Endodermal cell (in vitro differentiated cells): ENCODE data around the gene MACROD2. TPM values are rescaled to one million over a fixed set of nuclear protein-coding genes. Genes with fewer than 3 reads are reported as not detected.

Source experiments
- DNase-seq: peaks from one replicate; pipeline ENCODE4 v3.0.0-alpha.2; 2017
- H3K27ac ChIP-seq: 2 replicates; pipeline ENCODE4 v1.5.1; 2013; ENCODE audit warnings: mild to moderate bottlenecking, low read depth, low read length, moderate library complexity
- H3K27me3 ChIP-seq: 2 replicates; pipeline ENCODE4 v1.6.1; 2013; ENCODE audit warnings: mild to moderate bottlenecking, low read length, moderate library complexity; ENCODE audit not compliant: insufficient read depth, control insufficient read depth, poor library complexity, severe bottlenecking
- H3K36me3 ChIP-seq: 2 replicates; pipeline ENCODE4 v1.7.0; 2013; ENCODE audit warnings: mild to moderate bottlenecking, low read length, moderate library complexity; ENCODE audit not compliant: control insufficient read depth, insufficient read depth
- H3K4me1 ChIP-seq: one replicate; pipeline ENCODE4 v1.7.0; 2013; ENCODE audit warnings: low read length; ENCODE audit not compliant: control insufficient read depth, insufficient read depth
- H3K4me3 ChIP-seq: 2 replicates; pipeline ENCODE4 v1.5.1; 2013; ENCODE audit warnings: mild to moderate bottlenecking, low read length, moderate library complexity
- H3K9ac ChIP-seq: 2 replicates; pipeline ENCODE4 v1.6.1; 2013; ENCODE audit warnings: mild to moderate bottlenecking, low read length, moderate library complexity; ENCODE audit not compliant: poor library complexity, severe bottlenecking; ENCODE audit errors: extremely low read depth
- H3K9me3 ChIP-seq: 2 replicates; pipeline ENCODE4 v1.6.1; 2013; ENCODE audit warnings: mild to moderate bottlenecking, low read length, moderate library complexity; ENCODE audit not compliant: control insufficient read depth
- H3K27ac Mint-ChIP-seq: 2 replicates; pipeline ENCODE4 v1.8.0; 2020; ENCODE audit warnings: mixed read lengths
- H3K27me3 Mint-ChIP-seq: 2 replicates; pipeline ENCODE4 v1.8.0; 2021; ENCODE audit warnings: mild to moderate bottlenecking, mixed read lengths; ENCODE audit not compliant: insufficient read depth
- H3K36me3 Mint-ChIP-seq: 2 replicates; pipeline ENCODE4 v1.8.0; 2020; ENCODE audit warnings: low read depth, mixed read lengths
- H3K4me1 Mint-ChIP-seq: 2 replicates; pipeline ENCODE4 v1.8.0; 2020; ENCODE audit warnings: mixed read lengths
- H3K4me3 Mint-ChIP-seq: 2 replicates; pipeline ENCODE4 v1.8.0; 2020; ENCODE audit warnings: mild to moderate bottlenecking, moderate library complexity, mixed read lengths
- H3K9me3 Mint-ChIP-seq: 2 replicates; pipeline ENCODE4 v1.8.0; 2020; ENCODE audit warnings: mild to moderate bottlenecking, mixed read lengths
- CTCF ChIP-seq: fragments of 200-600 bp; sonication (generic); conservative IDR thresholded peaks from 2 replicates; pipeline ENCODE4 v1.5.0; 2021; ENCODE audit warnings: antibody characterized with exemption, mild to moderate bottlenecking
- WGBS, 2 experiments: methylation state at CpG; one replicate each; pipeline versions ENCODE4 v1.1.5 to v1.1.7; 2013; ENCODE audit warnings: missing lambda C conversion rate in 2 of 2, mixed read lengths in 1 of 2; ENCODE audit not compliant: insufficient coverage in 1 of 2, insufficient read length in 1 of 2; 5-methylcytosine and 5-hydroxymethylcytosine counted together
- total RNA-seq, 2 donors: library from RNA; stranded (reverse); fragmentation: NEBNext Ultra II Directional in 1 of 2; extraction: Animal tissue kit (Norgen Biotek cat#: 25700) in 1 of 2; gene quantifications; 2 replicates in 1 of 2; 3 replicates in 1 of 2; pipeline ENCODE4 v1.2.1, GENCODE V29; 2021

Gene MACROD2
- total RNA-seq, 2 donors from 2014 or later, result 2.3 to 4.8 TPM

- 95 to 100% methylated on average over 3 to 4 of the region's 4 CpGs for WGBS, 2 experiments
These were observed 1614.6 kb downstream of the MACROD2 start for GRCh38 chr20:15609921-15610320.

GRCh38 chr20:15610787-15611186 is 1615.5 kb downstream of the MACROD2 start:
- TF ChIP-seq CTCF, result no peak
- no peaks in the 10 kb centered on the region for H3K36me3 ChIP-seq
- no peak overlapping the region for H3K27ac ChIP-seq
- no peaks in the 10 kb centered on the region for H3K9me3 ChIP-seq
- H3K9ac ChIP-seq, result no peak overlapping the region
- H3K4me1 Mint-ChIP-seq, result peaks cover 8% of the 10 kb centered on the region
- DNase-seq, result no peak
- no peaks in the 10 kb centered on the region for H3K36me3 Mint-ChIP-seq
- H3K4me3 ChIP-seq, result no peak overlapping the region
- no peaks in the 10 kb centered on the region for H3K27me3 ChIP-seq
- H3K4me1 ChIP-seq, result peaks cover 12% of the 10 kb centered on the region
- no peak overlapping the region for H3K27ac Mint-ChIP-seq
- H3K27me3 Mint-ChIP-seq, result no peaks in the 10 kb centered on the region
- no peaks in the 10 kb centered on the region for H3K9me3 Mint-ChIP-seq
- no peak overlapping the region for H3K4me3 Mint-ChIP-seq
- 89% methylated on average over 1 to 2 of the region's 2 CpGs for WGBS, 2 experiments

More at GRCh38 chr20:15609921-15610320, 1614.6 kb downstream of the MACROD2 start:
- H3K4me1 Mint-ChIP-seq, result peaks cover 8% of the 10 kb centered on the region
- no peaks in the 10 kb centered on the region for H3K9me3 Mint-ChIP-seq
- Histone ChIP-seq H3K9me3 (no peaks in the 10 kb centered on the region), H3K36me3 (no peaks in the 10 kb centered on the region), H3K4me3 (no peak overlapping the region), H3K4me1 (peaks cover 12% of the 10 kb centered on the region), H3K27ac (no peak overlapping the region), H3K27me3 (no peaks in the 10 kb centered on the region), H3K9ac (no peak overlapping the region)
- TF ChIP-seq CTCF, result no peak
- DNase-seq, result no peak
- no peak overlapping the region for H3K27ac Mint-ChIP-seq
- no peaks in the 10 kb centered on the region for H3K27me3 Mint-ChIP-seq
- no peak overlapping the region for H3K4me3 Mint-ChIP-seq
- H3K36me3 Mint-ChIP-seq, result no peaks in the 10 kb centered on the region

- H3K9me3 ChIP-seq, result no peaks in the 10 kb centered on the region
- Mint-ChIP-seq H3K36me3 (no peaks in the 10 kb centered on the region), H3K4me1 (peaks cover 8% of the 10 kb centered on the region), H3K27me3 (no peaks in the 10 kb centered on the region), H3K4me3 (no peak overlapping the region), H3K9me3 (no peaks in the 10 kb centered on the region), H3K27ac (no peak overlapping the region)
- no peak overlapping the region for H3K4me3 ChIP-seq
- TF ChIP-seq CTCF, result no peak
- 93 to 100% methylated on average over 2 to 4 of the region's 4 CpGs for WGBS, 2 experiments
- no peak overlapping the region for H3K27ac ChIP-seq
- DNase-seq, result no peak
- H3K27me3 ChIP-seq, result no peaks in the 10 kb centered on the region
- no peak overlapping the region for H3K9ac ChIP-seq
- peaks cover 12% of the 10 kb centered on the region for H3K4me1 ChIP-seq
- H3K36me3 ChIP-seq, result no peaks in the 10 kb centered on the region
These were observed 1616.2 kb downstream of the MACROD2 start for GRCh38 chr20:15611541-15611940.
